Parathyroid adenoma (tissue), 2 donors: ENCODE measurements around the gene ERFE.

Source experiments
- H2AFZ ChIP-seq: fragments of 300-600 bp; sonication (generic); one replicate; pipeline ENCODE4 v1.7.0; 2017; ENCODE audit warnings: antibody characterized with exemption, mild to moderate bottlenecking
- H3K27ac ChIP-seq: fragments of 300-600 bp; sonication (generic); one replicate; pipeline ENCODE4 v1.7.0; 2017
- H3K27me3 ChIP-seq: fragments of 300-600 bp; sonication (generic); one replicate; pipeline ENCODE4 v1.7.0; 2017; ENCODE audit warnings: low read length; ENCODE audit not compliant: control insufficient read depth, insufficient read depth
- H3K36me3 ChIP-seq: fragments of 300-600 bp; sonication (generic); one replicate; pipeline ENCODE4 v1.7.0; 2017; ENCODE audit warnings: low read length; ENCODE audit not compliant: control insufficient read depth, insufficient read depth
- H3K4me1 ChIP-seq: fragments of 300-600 bp; sonication (generic); one replicate; pipeline ENCODE4 v1.7.0; 2017; ENCODE audit warnings: control low read depth
- H3K4me2 ChIP-seq: fragments of 300-600 bp; sonication (generic); one replicate; pipeline ENCODE4 v1.7.0; 2017; ENCODE audit warnings: low read length
- H3K4me3 ChIP-seq: fragments of 300-600 bp; sonication (generic); one replicate; pipeline ENCODE4 v1.7.0; 2017; ENCODE audit warnings: low read depth, low read length
- H3K79me2 ChIP-seq: fragments of 300-600 bp; sonication (generic); one replicate; pipeline ENCODE4 v1.7.0; 2017; ENCODE audit warnings: control low read depth
- H3K9ac ChIP-seq: fragments of 300-600 bp; sonication (generic); one replicate; pipeline ENCODE4 v1.7.0; 2017; ENCODE audit warnings: mild to moderate bottlenecking
- H3K9me3 ChIP-seq: fragments of 300-600 bp; sonication (generic); one replicate; pipeline ENCODE4 v1.7.0; 2017; ENCODE audit warnings: low read length; ENCODE audit not compliant: control insufficient read depth
- TF ChIP-seq, protein P1 (sequence below): fragments of 300-600 bp; sonication (generic); IDR thresholded peaks from one replicate; pipeline ENCODE4 v1.7.0; 2017; ENCODE audit warnings: antibody characterized with exemption, mild to moderate bottlenecking
- donor health status: primary hyperparathyroidism.

ERFE gene

DNA sequence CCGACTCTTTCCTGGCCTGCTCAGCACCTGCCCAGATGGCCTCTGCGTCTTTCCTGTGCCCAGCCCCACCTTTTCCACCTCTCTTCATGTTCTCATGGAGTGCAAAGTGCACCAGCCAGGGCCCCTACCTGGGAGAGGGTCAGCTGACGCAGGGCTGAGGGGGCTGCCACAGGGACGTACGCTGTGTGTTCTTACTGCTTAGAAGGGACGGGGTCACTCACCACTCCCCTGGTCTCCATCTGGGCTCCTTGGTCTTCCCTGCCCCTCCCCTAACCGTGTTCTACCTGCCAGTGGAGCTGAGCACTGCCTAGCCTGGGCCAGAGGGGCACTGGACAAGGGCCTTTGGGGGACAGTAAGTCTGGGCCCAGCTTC is 8.6 kb downstream of the ERFE start:
- no peak overlapping the region for H3K4me2 ChIP-seq
- H3K79me2 ChIP-seq: no peaks in the 10 kb centered on the region
- no peak overlapping the region for H3K9ac ChIP-seq
- H3K4me3 ChIP-seq: no peak overlapping the region
- no peaks in the 10 kb centered on the region for H3K36me3 ChIP-seq
- no peak overlapping the region for H3K27ac ChIP-seq
- no peaks in the 10 kb centered on the region for H3K9me3 ChIP-seq
- TF ChIP-seq, protein P1, sequence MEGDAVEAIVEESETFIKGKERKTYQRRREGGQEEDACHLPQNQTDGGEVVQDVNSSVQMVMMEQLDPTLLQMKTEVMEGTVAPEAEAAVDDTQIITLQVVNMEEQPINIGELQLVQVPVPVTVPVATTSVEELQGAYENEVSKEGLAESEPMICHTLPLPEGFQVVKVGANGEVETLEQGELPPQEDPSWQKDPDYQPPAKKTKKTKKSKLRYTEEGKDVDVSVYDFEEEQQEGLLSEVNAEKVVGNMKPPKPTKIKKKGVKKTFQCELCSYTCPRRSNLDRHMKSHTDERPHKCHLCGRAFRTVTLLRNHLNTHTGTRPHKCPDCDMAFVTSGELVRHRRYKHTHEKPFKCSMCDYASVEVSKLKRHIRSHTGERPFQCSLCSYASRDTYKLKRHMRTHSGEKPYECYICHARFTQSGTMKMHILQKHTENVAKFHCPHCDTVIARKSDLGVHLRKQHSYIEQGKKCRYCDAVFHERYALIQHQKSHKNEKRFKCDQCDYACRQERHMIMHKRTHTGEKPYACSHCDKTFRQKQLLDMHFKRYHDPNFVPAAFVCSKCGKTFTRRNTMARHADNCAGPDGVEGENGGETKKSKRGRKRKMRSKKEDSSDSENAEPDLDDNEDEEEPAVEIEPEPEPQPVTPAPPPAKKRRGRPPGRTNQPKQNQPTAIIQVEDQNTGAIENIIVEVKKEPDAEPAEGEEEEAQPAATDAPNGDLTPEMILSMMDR: no peak
- H2AFZ ChIP-seq: no peak overlapping the region
- peaks cover 3% of the 10 kb centered on the region for H3K4me1 ChIP-seq
- no peaks in the 10 kb centered on the region for H3K27me3 ChIP-seq

DNA sequence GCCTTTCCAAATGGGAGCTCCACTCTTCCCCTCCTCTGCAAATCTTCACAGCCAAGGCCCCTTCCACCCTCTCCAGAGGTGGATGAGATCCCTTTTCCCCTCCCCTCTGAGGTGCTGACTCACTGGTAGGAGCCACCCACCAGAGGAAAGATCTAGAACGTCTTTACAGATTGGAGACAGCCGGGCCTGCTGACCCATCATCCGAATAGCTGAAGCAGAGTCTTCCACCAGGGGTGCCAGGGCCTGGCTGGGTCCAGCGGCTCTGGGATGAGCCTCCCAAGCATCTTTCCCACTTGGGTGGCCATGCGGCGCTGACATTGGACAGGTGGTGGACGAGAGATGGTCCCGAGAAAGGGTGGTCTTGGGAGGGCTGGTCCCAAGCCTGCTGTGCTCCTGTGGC is 9.0 kb downstream of the ERFE start:
- no peaks in the 10 kb centered on the region for H3K27me3 ChIP-seq
- no peaks in the 10 kb centered on the region for H3K79me2 ChIP-seq
- no peak overlapping the region for H2AFZ ChIP-seq
- H3K4me1 ChIP-seq: peaks cover 3% of the 10 kb centered on the region
- H3K9ac ChIP-seq: no peak overlapping the region
- TF ChIP-seq, protein P1: no peak
- no peak overlapping the region for H3K4me2 ChIP-seq
- no peaks in the 10 kb centered on the region for H3K36me3 ChIP-seq
- no peak overlapping the region for H3K4me3 ChIP-seq
- no peak overlapping the region for H3K27ac ChIP-seq
- no peaks in the 10 kb centered on the region for H3K9me3 ChIP-seq

DNA sequence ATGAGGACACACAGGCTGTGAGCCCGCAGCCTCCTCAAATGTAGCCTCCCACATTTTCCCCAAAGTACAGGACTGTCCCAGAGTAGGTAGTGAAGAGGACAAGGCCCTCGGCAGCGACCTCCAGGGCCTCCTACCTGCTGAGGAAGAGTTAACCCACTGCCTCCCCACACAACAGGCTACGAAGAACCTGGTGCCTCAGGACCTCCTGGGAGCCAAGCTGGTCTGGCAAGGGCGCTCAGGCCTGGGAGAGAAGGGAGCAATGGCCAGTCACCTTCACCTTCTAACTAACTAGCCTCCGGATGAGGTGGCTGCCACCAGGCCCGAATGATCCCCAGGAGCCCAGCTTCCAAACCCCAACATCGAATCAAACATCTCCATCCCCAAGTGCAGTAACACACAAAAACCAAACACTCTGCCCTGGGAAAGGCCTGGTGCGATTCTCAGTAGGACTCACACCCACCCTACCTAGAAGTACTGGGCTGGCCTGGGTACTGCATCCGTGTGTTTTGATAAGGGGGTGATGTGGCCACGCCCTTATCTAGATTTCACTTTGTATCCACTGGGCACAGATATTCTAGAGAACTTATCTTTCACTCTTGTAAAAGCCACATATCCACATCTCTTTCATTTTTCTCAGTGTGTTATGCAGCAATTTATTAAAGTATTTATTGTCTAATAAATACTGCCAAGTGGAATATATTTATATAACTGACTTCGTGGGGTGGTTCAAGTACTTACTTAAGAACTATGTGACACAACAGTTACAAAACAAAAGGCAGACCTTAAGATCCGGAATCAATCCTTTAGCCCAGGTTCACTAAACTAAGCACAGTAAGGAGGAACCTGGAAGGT is 9.7 kb downstream of the ERFE start:
- Histone ChIP-seq H3K9ac (no peak overlapping the region), H3K4me2 (no peak overlapping the region), H3K4me3 (no peak overlapping the region), H3K27ac (no peak overlapping the region), H3K9me3 (no peaks in the 10 kb centered on the region), H3K27me3 (no peaks in the 10 kb centered on the region), H2AFZ (no peak overlapping the region), H3K4me1 (peaks cover 3% of the 10 kb centered on the region), H3K79me2 (no peaks in the 10 kb centered on the region), H3K36me3 (no peaks in the 10 kb centered on the region)
- TF ChIP-seq, protein P1: no peak

DNA sequence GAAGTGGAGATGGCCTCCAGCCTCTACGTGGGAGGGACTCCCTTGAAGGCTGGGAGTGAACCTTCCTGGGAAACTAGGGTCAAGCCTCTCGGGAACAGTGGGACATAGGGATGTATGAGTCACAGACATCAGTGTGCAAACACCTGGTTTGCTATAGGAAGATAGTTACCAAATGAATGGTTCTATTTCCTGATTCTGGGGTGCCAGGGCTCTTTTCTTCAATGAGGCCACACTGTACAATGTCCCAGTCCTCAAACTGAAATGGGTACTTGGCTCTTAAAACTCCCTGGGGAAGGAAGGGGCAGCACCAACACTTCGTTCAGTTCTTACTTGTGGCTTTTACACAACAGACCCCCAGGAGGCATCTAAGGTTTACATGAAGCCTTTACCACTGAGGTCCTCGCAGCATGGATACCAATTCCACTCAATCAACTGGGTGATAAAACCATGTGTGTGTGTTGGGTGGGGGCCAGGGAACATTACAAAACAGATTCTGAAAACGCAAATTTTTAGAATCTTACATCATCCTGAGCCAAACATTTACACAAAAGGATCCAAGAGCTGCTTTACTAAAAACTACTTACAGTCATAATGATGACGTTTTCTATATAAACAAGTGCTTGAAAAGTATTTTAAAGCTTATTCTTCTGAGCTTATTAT is 10.4 kb downstream of the ERFE start:
- Histone ChIP-seq H3K36me3 (no peaks in the 10 kb centered on the region), H3K27ac (no peak overlapping the region), H3K4me1 (peaks cover 3% of the 10 kb centered on the region)

More for the DNA sequence above, 10.4 kb downstream of the ERFE start:
- no peaks in the 10 kb centered on the region for H3K9me3 ChIP-seq
- H3K4me3 ChIP-seq: no peak overlapping the region
- TF ChIP-seq, protein P1: no peak
- peaks cover 3% of the 10 kb centered on the region for H3K79me2 ChIP-seq
- no peaks in the 10 kb centered on the region for H3K27me3 ChIP-seq
- H3K9ac ChIP-seq: no peak overlapping the region
- H2AFZ ChIP-seq: no peak overlapping the region
- H3K4me2 ChIP-seq: no peak overlapping the region
